Stomach (tissue), 4 donors: Measurements from ENCODE around the gene NOS1.

ENCODE experiments used
- POLR2A ChIP-seq, 4 donors: fragments of 450-650 bp; IDR thresholded peaks; one replicate each; pipeline ENCODE4 v1.6.1; 2016; ENCODE audit warnings: antibody characterized with exemption in 4 of 4, control low read depth in 2 of 4, mild to moderate bottlenecking in 1 of 4, moderate library complexity in 1 of 4
- POLR2AphosphoS5 ChIP-seq, 3 donors: sonication (generic); formaldehyde crosslinking; IDR thresholded peaks; one replicate each; pipeline ENCODE4 v1.6.1; 2016; ENCODE audit warnings: antibody characterized with exemption in 3 of 3
- TF ChIP-seq, protein P1 (sequence below), 7 experiments: fragments of 450-650 bp in 4 of 7; fragments of 200-600 bp in 3 of 7; sonication (generic) in 3 of 7; IDR thresholded peaks; one replicate each; pipeline ENCODE4 v1.5.1; 2016 to 2019; ENCODE audit warnings: antibody characterized with exemption in 7 of 7, control low read depth in 2 of 7, mild to moderate bottlenecking in 1 of 7

DNA sequence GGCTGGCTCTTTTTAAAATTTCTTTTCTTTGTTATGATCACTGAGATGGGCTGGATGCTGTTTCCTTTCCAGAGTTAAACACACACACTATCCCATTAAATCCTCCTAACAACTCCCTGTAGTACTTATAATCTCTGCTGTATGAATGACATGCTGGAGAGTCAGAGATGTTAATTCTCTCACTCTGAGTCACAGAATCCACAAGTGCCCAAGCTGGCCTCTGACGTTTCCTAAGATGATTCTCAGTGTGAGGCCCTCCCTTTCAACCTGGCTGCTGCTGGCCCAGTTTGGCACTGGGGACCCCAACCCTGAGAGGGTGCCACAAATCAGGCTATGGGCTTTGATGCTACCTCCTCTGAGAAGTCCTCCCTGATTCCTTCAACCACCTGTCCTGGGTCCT lies 5.4 kb downstream of the NOS1 start:
- TF ChIP-seq, protein P1, sequence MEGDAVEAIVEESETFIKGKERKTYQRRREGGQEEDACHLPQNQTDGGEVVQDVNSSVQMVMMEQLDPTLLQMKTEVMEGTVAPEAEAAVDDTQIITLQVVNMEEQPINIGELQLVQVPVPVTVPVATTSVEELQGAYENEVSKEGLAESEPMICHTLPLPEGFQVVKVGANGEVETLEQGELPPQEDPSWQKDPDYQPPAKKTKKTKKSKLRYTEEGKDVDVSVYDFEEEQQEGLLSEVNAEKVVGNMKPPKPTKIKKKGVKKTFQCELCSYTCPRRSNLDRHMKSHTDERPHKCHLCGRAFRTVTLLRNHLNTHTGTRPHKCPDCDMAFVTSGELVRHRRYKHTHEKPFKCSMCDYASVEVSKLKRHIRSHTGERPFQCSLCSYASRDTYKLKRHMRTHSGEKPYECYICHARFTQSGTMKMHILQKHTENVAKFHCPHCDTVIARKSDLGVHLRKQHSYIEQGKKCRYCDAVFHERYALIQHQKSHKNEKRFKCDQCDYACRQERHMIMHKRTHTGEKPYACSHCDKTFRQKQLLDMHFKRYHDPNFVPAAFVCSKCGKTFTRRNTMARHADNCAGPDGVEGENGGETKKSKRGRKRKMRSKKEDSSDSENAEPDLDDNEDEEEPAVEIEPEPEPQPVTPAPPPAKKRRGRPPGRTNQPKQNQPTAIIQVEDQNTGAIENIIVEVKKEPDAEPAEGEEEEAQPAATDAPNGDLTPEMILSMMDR (IDR thresholded peaks at IDR 0.05), result no peak
- TF ChIP-seq POLR2A (IDR thresholded peaks at IDR 0.05), result no peak
- TF ChIP-seq POLR2AphosphoS5 (IDR thresholded peaks at IDR 0.05), result no peak
